ENCODE data around the gene PPME1.

Gene PPME1

GRCh38 chr11:74233683-74234082, 62.6 kb downstream of the PPME1 start:
- DNase-seq, result no peak

GRCh38 chr11:74235121-74235520, 64.0 kb downstream of the PPME1 start:
- DNase-seq, result no peak

GRCh38 chr11:74237541-74237940, 66.5 kb downstream of the PPME1 start:
- no peak for DNase-seq

GRCh38 chr11:74238243-74238642, 67.2 kb downstream of the PPME1 start:
- DNase-seq, result no peak

- DNase-seq, result no peak
Observed at GRCh38 chr11:74248469-74248868, 77.4 kb downstream of the PPME1 start.

- DNase-seq, result no peak
Observed at GRCh38 chr11:74249496-74249895, 78.4 kb downstream of the PPME1 start.

- DNase-seq, result no peak
Observed at GRCh38 chr11:74253361-74253760, 82.3 kb downstream of the PPME1 start.

GRCh38 chr11:74255741-74256375, 84.8 kb downstream of the PPME1 start:
- no peak for DNase-seq

GRCh38 chr11:74256378-74257133, 85.5 kb downstream of the PPME1 start:
- no peak for DNase-seq

- DNase-seq, result no peak
Observed at GRCh38 chr11:74257959-74258553, 87.0 kb downstream of the PPME1 start.

- DNase-seq, result no peak
Observed at GRCh38 chr11:74262725-74263124, 91.6 kb downstream of the PPME1 start.

- no peak for DNase-seq
Observed at GRCh38 chr11:74265256-74265655, 94.2 kb downstream of the PPME1 start.

- no peak for DNase-seq
Observed at GRCh38 chr11:74267014-74267413, 95.9 kb downstream of the PPME1 start.

- no peak for DNase-seq
Observed at GRCh38 chr11:74268456-74268855, 97.4 kb downstream of the PPME1 start.

GRCh38 chr11:74269161-74269811, 98.2 kb downstream of the PPME1 start:
- no peak for DNase-seq

GRCh38 chr11:74272276-74272675, 101.2 kb downstream of the PPME1 start:
- DNase-seq, result no peak

- no peak for DNase-seq
Observed at GRCh38 chr11:74276581-74276980, 105.5 kb downstream of the PPME1 start.

- no peak for DNase-seq
Observed at GRCh38 chr11:74278103-74278502, 107.0 kb downstream of the PPME1 start.

- DNase-seq, result peak; percentile 81
Observed at GRCh38 chr11:74278721-74279161, 107.7 kb downstream of the PPME1 start.

GRCh38 chr11:74279256-74279655, 108.2 kb downstream of the PPME1 start:
- DNase-seq, result no peak

- DNase-seq, result no peak
Observed at GRCh38 chr11:74280494-74280893, 109.4 kb downstream of the PPME1 start.

GRCh38 chr11:74282421-74282820, 111.3 kb downstream of the PPME1 start:
- DNase-seq, result no peak

- DNase-seq, result no peak
Observed at GRCh38 chr11:74282914-74283371, 111.9 kb downstream of the PPME1 start.
